ENCODE results near the gene TM7SF2. TPM values are rescaled to one million over a fixed set of nuclear protein-coding genes. Genes with fewer than 3 reads are reported as not detected.

The TM7SF2 gene
- total and polyA plus RNA-seq, 2 of the 8 experiments (the other 6 are each of a cell fraction or from before 2014, with no cell fraction given) = 40.1 to 96.0 TPM

GRCh38 chr11:65124480-65125196, 13.0 kb downstream of the TM7SF2 start (continued):
- TF ChIP-seq CHD7 (IDR thresholded peaks at IDR 0.05; ENCODE audit: insufficient replicate concordance, low read length) (no peak), RAD21 (IDR thresholded peaks at IDR 0.05 in 1 of 2, conservative IDR thresholded peaks at IDR 0.05 in 1 of 2; ENCODE audit: low read depth in 2 of 2, low read length in 2 of 2) (no peak)
